SH-SY5Y (cell line): ENCODE data around the gene GDNF.

ENCODE experiments used
- GATA2 ChIP-seq: IDR thresholded peaks from 2 replicates; pipeline ENCODE4 v1.6.1; 2011; ENCODE audit warnings: mild to moderate bottlenecking, low read depth, low read length
- GATA3 ChIP-seq: IDR thresholded peaks from 2 replicates; pipeline ENCODE4 v1.6.1; 2011; ENCODE audit warnings: low read depth, mild to moderate bottlenecking, low read length, moderate library complexity

Gene GDNF

DNA sequence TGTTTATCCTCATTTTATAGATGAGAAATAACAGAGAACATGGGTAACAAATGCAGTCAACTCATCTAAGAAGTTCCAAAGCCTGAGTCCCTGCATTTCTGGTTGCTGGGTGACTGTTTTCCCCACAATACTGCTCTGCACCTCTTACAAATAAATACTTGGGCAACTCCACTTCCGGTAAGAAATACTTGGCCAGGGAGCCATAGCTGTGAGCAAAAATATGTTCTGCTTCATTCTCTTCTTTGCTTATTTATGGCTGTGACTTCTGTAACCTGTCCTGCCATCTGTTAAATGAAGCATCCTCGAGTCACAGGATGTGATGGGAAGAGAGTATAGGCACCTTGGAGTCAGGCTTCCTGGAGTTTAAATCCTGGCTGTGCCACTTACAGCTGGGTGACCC, 49.9 kb downstream of the GDNF start:
- TF ChIP-seq GATA2 (no peak), GATA3 (no peak)

DNA sequence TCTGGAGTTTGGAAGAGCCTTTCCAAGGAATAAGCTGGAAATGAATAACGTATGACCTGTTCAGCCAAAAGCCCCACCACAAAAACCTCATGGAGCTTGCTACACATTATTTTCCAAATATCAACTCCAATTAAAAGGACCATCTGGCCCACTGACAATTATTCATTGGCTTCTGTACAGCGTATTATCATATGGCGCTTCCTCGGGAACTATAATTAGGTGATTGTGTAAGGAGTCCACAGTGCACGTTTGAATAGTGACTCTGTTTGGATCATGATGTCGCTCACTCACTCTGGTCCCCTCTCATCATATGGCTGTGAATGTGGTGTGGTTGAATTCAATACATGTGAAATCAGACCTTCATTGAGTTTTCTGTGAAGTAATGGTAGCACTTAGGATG, 52.1 kb downstream of the GDNF start:
- TF ChIP-seq GATA3, result no peak
- TF ChIP-seq GATA2, result no peak

DNA sequence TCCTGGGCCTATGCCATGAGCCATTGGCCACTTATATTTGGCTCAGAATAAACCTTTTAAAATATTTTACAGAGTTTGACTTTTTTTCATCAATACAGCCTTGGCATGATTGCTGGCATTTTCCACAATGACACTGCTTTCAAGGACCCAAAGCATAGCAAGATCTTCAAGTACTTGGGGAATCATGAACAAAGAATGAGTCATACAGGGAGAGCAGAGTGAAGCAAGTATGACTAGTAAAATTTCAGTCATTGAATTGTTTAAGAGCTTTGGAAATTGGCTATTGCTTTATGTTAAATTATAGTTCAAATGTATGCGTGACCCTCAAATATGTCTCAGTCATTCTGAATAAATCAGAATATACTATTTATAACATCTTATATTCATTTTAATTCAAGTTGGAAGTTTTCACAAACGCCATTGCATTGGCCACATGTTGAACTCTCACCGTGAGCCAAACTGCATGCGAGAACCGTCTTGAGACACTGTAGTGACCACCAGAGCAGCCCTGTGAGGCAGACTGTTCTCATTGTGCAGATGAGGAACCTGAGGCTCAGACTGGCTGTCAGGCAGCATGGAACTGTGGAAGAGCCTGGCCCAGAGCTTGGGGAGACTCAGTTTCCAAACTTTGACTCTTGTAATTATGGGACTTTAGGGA, 52.9 kb downstream of the GDNF start:
- no peak for TF ChIP-seq GATA2
- TF ChIP-seq GATA3, result no peak

DNA sequence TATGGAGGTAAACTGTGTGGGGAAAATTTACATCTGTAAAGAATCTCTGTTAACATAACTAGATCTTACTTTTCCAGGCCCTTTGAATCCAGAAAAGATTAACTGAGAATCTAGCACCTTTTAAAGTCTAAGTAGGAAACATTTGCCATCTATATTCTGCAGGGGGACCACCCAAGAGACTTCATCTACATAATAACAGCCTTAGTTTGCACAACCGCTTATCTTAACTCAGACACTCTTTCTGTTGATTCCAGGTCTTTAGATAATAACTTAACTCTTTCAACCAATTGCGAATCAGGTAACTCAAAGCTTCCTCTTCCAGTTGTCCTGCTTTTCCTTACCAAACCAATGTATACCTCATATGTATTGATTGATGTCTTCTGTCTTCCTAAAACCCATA, 53.4 kb downstream of the GDNF start:
- TF ChIP-seq GATA3 (no peak), GATA2 (no peak)

DNA sequence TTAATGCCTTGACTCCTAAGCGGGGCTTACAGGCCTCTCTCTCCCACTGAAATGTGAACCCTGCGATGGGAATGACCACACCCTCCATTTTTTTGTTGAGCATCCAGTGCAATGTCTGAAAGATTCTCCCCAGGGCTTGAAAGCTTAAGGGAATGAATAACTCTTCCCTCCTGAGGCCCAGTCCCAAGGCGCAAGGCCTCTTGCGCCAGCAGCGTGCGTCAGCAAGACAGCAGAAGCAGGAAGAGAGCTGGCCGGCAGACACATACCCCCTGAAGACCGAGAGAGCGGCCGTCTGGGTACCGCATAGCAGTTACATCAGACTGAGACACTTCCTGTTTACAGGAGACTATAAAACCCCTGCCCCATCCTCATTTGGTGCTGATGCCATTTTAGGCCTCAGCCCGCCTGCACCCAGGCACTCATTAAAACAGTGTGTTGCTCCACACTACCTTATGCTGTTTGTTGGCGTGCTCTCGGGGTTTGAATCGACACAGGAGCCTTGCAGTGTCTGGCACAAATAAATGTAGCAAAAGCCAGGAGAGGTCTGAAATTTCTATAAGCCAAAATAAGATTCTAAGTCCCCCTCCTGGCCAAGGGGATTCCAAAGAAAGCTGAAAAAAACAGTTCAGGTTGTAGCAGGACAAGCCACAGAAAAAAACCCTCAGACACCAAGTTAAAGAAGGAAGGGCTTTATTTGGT, 62.3 kb downstream of the GDNF start:
- TF ChIP-seq GATA3, result no peak
- no peak for TF ChIP-seq GATA2

DNA sequence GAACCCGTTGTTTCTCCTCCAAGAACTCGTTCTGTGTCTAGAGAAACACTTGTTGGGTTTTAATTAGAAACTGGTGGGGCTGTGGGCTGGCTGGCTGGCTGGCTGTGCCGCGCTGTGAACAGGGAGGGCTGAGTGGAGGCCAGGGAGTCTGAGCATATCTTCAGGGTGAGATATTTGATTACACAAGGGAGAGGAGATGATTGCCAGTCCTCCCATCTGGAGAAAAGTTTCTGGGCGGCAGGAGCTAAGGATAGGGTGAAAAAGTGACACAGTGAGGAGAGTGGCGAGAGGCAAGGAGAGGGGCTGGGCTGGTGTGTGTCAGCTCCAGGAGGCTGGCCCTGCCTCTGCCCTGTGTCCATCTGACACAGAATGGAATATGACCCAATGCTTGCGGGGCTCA, 63.0 kb downstream of the GDNF start:
- TF ChIP-seq GATA2, result no peak
- no peak for TF ChIP-seq GATA3

DNA sequence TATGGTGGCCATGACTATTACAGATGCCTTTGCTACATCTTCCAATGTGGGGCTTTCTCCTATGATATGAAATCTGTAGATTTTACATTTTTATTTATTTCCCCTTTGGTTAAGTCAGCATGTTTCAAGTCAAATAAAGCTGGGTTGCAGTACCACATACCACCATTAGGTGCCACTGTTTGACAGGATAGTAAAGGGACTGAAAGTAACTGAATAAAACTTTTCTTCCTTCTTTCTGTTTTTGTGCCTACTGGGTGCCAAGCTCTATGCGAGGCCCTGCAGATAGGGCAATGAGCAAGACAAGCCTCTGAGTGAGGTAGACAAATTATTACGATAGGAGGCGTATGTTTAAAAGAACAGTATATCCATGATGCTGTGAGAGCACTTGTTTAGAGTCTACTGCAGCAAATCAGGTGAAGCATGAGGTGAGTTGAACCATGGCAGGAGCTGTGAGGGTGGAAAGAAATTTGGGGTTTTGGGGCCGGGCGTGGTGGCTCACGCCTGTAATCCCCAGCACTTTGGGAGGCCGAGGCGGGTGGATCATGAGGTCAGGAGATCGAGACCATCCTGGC, 64.8 kb downstream of the GDNF start:
- TF ChIP-seq GATA3 (no peak), GATA2 (no peak)

DNA sequence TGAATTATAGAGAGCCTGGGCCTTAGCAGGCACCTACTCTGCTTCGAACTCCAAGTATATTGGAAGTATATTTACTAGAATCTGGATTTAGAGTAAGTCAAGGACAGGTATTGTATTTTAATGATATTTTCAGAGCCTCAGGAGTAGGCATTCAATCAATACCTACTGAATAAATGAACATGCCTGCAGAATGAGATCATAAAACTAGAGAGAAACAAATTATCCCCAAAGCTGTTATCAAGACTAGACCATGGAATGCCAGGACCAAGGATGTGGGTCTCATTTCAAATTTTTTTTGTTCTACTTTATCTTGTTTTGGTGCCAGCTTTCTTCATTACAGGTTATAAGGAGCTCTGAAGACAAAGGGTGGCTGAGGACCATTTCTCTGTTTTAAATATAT, 66.0 kb downstream of the GDNF start:
- TF ChIP-seq GATA3 (no peak), GATA2 (no peak)

DNA sequence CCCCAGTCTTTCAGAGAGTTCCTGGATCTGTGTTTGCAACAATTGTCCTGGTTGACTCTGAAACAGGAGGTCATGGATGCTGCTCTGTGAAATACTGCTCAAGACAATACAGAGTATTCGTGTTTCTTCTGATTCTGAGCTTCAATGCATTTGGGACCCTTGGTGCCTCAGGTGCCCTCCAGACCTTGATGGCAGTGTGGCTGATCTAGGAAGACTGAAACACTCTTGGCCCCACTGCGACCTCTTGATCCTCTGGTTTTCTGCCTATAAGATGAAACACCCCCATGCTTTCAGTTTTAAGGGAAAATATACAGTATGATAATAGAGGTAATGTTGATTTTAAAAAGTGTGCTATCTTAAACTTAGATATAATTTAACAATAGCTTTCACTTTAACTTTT, 67.6 kb downstream of the GDNF start:
- no peak for TF ChIP-seq GATA2
- no peak for TF ChIP-seq GATA3

DNA sequence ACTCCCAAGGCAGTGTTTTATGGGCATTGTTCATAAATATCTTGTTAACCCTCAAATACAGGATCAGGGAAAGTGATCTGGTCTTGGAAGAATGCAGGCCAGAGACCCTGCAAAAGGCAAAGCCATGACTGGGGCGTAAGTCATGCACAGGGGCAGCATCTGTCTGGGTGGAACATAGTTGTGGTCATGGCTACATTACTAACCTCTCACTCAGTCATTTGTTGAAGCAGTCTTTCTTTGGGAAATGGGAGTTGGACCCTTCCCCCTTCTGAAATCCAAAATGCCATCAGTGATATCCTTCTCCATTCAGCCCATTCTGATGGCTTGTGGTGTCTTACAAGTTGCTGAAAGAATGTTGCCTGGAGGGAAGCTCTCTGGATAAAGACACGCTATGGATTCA, 68.1 kb downstream of the GDNF start:
- no peak for TF ChIP-seq GATA2
- no peak for TF ChIP-seq GATA3

DNA sequence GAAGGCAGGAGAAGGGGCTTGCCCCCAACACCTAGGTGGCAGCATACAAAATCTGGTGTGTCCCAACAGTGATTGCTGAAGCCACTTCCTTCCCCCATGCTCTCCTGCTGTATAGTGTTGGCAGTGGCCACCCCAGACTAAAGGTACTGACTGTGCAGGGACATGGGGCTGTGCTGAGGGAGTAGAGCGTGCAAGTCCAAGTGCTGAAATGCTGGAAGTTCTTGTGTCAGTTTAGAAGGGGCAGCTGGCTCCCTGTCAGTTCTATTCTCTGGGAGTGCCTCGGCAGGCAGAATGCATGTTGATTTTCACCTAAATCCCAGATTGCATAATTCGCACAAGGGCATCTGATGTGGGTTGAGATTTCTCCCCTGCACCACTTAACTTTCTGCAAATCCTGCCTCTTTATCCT, 68.6 kb downstream of the GDNF start:
- TF ChIP-seq GATA2 (no peak), GATA3 (no peak)

DNA sequence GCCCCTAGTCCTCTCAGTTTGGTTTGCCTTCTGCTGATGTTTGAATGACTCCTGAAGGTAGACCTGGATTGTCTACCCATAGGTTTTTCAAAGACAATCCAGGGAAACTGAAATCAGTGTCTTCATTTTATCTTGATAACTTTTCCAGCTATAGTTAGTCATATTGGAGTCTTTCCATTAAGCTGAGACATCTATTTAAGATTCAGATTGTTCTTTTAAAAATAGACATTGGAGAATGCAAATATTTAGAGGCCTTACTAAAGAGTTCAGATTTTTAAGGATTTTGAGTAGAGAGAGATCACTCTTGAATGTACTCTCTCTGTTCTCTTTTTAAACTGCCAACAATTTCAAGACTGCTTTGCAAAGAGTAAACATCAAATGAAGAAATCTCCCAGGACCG, 69.1 kb downstream of the GDNF start:
- TF ChIP-seq GATA2 (no peak), GATA3 (no peak)

DNA sequence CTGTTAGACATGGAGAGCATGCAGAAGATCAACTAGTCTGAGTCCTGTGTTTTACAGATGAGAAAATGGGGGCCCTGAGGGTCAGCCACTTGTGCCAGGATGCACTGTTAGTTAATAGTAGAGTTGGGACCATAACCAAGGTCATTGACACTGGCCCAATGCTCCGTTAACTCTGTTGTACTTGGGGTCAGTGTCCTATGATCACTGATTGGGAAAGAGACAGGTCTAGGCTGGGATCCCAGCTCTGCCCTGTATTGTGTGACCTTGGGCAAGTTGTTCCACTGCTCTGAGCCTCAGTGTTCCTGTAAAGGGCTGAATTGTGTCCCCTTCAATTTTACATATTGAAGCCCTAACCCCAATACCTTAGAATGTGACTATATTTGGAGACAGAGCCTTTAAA, 70.0 kb downstream of the GDNF start:
- TF ChIP-seq GATA2 (no peak), GATA3 (no peak)

DNA sequence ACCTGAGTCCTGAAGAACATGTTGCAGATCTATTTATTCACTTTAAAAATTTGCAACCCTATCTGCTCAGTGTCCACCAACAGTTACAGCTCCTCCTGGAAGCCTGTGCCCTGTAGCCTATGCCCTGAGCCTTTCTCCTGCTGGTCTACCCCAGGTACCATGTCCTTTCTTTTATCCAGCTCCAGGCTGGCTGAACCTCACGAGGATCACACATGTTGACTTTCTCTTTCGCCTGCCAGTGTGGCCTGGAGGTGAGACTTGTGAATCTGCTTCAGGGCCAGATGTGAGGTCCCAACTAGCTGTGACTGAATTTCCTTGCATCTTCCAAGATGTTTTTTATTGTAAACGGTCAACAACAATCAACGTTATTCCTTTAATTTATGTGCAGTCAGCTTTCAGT, 70.7 kb downstream of the GDNF start:
- no peak for TF ChIP-seq GATA3
- no peak for TF ChIP-seq GATA2

DNA sequence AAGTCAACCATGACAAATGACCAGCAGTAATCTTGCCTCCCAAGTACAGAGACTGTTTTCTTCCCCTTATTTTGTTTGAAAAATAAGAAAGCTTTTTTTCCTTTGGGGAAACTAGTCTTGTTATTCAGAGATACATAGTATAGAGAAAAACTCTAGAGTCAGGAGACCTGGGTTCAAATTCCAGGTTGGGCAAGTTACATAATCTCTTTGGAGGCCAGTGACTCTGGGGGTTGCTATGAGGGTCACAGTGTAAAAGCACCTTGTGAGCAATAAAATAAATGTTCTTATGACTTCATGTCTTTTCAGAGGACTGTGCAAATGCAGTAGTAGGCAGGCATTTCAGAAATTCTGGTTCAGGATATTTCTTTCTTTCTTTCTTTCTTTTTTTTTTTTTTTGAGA, 71.5 kb downstream of the GDNF start:
- no peak for TF ChIP-seq GATA3
- no peak for TF ChIP-seq GATA2
